H1 (cell line): ENCODE results near the gene DDX53. TPM values are rescaled to one million over a fixed set of nuclear protein-coding genes. Genes with fewer than 3 reads are reported as not detected.

Experiments used
- CTCF ChIA-PET: fragments of 300-600 bp; sonication (Branson Sonifier 250); formaldehyde crosslinking; loops from one replicate; lab custom pipeline; 2021; ENCODE audit not compliant: partially characterized antibody; lab: Charles Lee
- POLR2A ChIA-PET: fragments of 300-600 bp; sonication (Branson Sonifier 250); formaldehyde crosslinking; loops from one replicate; lab custom pipeline; 2021; ENCODE audit warnings: inconsistent platforms; ENCODE audit not compliant: partially characterized antibody; lab: Charles Lee
- DNase-seq, 2 experiments: peaks; one replicate each; pipeline versions ENCODE4 v3.0.0 to v3.0.0-alpha.2; 2010 to 2022; ENCODE audit warnings: low spot score in 2 of 2, low read depth in 1 of 2, mixed read lengths in 1 of 2
- FAIRE-seq: peaks from 2 replicates; lab custom pipeline; 2011; peaks lifted over from hg19 to GRCh38; lab: Jason Lieb, UNC
- H2AFZ ChIP-seq: 2 replicates; pipeline ENCODE4 v1.8.1; 2012; ENCODE audit warnings: low read length, inconsistent platforms
- H2AK5ac ChIP-seq: 2 replicates; pipeline ENCODE4 v1.6.1; 2013; ENCODE audit warnings: low read depth, low read length
- H2BK120ac ChIP-seq: replicated peaks from 2 replicates; pipeline ENCODE3; 2013; ENCODE audit warnings: low read depth, low read length, inconsistent platforms
- H2BK12ac ChIP-seq: 2 replicates; pipeline ENCODE4 v1.6.1; 2013; ENCODE audit warnings: low read depth, low read length
- H2BK15ac ChIP-seq: 2 replicates; pipeline ENCODE4 v1.6.1; 2013; ENCODE audit warnings: low read length
- H2BK20ac ChIP-seq: 2 replicates; pipeline ENCODE4 v1.6.1; 2013; ENCODE audit warnings: low read length
- H2BK5ac ChIP-seq: 2 replicates; pipeline ENCODE4 v1.6.1; 2013; ENCODE audit warnings: low read depth, low read length
- H3K14ac ChIP-seq: 2 replicates; pipeline ENCODE4 v1.6.1; 2013; ENCODE audit warnings: inconsistent platforms; ENCODE audit not compliant: insufficient read length
- H3K18ac ChIP-seq: 2 replicates; pipeline ENCODE4 v1.6.1; 2013; ENCODE audit warnings: low read length; ENCODE audit errors: extremely low read depth
- H3K23ac ChIP-seq: 2 replicates; pipeline ENCODE4 v1.6.1; 2013; ENCODE audit warnings: inconsistent platforms; ENCODE audit not compliant: insufficient read length
- H3K23me2 ChIP-seq: 2 replicates; pipeline ENCODE4 v1.6.1; 2013; ENCODE audit warnings: low read depth, low read length
- H3K27ac ChIP-seq: 2 replicates; pipeline ENCODE4 v1.6.1; 2011; ENCODE audit warnings: low read depth, low read length, inconsistent platforms
- H3K27me3 ChIP-seq, 4 experiments: replicated peaks in 1 of 4; 1 replicate in 1 of 4; 2 replicates in 3 of 4; pipeline versions ENCODE4 v1.6.1 to v1.8.1; 2011 to 2013; ENCODE audit warnings: low read length in 3 of 4, mild to moderate bottlenecking in 3 of 4, inconsistent platforms in 2 of 4, mixed read lengths in 2 of 4, moderate library complexity in 1 of 4; ENCODE audit not compliant: control insufficient read depth in 3 of 4, insufficient read depth in 3 of 4; ENCODE audit errors: extremely low read depth in 1 of 4
- H3K36me3 ChIP-seq, 4 experiments: 2 replicates each; pipeline versions ENCODE4 v1.6.1 to v1.8.1; 2011 to 2013; ENCODE audit warnings: mild to moderate bottlenecking in 4 of 4, low read length in 3 of 4, moderate library complexity in 2 of 4, control low read depth in 1 of 4, inconsistent platforms in 1 of 4; ENCODE audit not compliant: insufficient read depth in 4 of 4, control insufficient read depth in 2 of 4
- H3K4ac ChIP-seq: replicated peaks from 2 replicates; pipeline ENCODE3; 2013; ENCODE audit warnings: low read length, low read depth, mixed read lengths, inconsistent platforms; ENCODE audit not compliant: insufficient read length
- H3K4me1 ChIP-seq, 4 experiments: replicated peaks in 1 of 4; 1 replicate in 1 of 4; 2 replicates in 3 of 4; pipeline versions ENCODE4 v1.6.1 to v1.8.1; 2011 to 2013; ENCODE audit warnings: low read length in 3 of 4, inconsistent platforms in 2 of 4, mixed read lengths in 1 of 4; ENCODE audit not compliant: insufficient read depth in 4 of 4, control insufficient read depth in 3 of 4
- H3K4me2 ChIP-seq, 2 experiments: 2 replicates each; pipeline versions ENCODE4 v1.6.1 to v1.8.1; 2011 to 2013; ENCODE audit warnings: low read depth in 2 of 2, low read length in 2 of 2, control low read depth in 1 of 2, inconsistent platforms in 1 of 2, mild to moderate bottlenecking in 1 of 2; ENCODE audit not compliant: insufficient read depth in 1 of 2
- H3K4me3 ChIP-seq, 4 experiments: fragments of 200-600, 300-600 bp in 1 of 4; sonication (generic), shearing (Covaris generic), sonication (Bioruptor Twin) in 1 of 4; 2 replicates each; pipeline versions ENCODE4 v1.5.1 to v1.8.1; 2011 to 2016; ENCODE audit warnings: low read length in 4 of 4, low read depth in 3 of 4, control low read depth in 2 of 4, inconsistent platforms in 2 of 4, mild to moderate bottlenecking in 2 of 4, mixed read lengths in 1 of 4, moderate library complexity in 1 of 4; ENCODE audit not compliant: insufficient read depth in 2 of 4; ENCODE audit errors: extremely low read depth in 1 of 4
- H3K56ac ChIP-seq: replicated peaks from 2 replicates; pipeline ENCODE3; 2013; ENCODE audit warnings: low read depth, mild to moderate bottlenecking, mixed read lengths, low read length, inconsistent platforms; ENCODE audit not compliant: insufficient read length
- H3K79me1 ChIP-seq: 2 replicates; pipeline ENCODE4 v1.6.1; 2013; ENCODE audit warnings: low read depth, low read length, control low read depth
- H3K79me2 ChIP-seq, 2 experiments: 2 replicates each; pipeline versions ENCODE4 v1.6.1 to v1.8.1; 2012 to 2013; ENCODE audit warnings: low read length in 2 of 2, mild to moderate bottlenecking in 2 of 2, inconsistent platforms in 1 of 2; ENCODE audit not compliant: insufficient read depth in 2 of 2, control insufficient read depth in 1 of 2
- H3K9ac ChIP-seq, 4 experiments: replicated peaks in 1 of 4; 1 replicate in 1 of 4; 2 replicates in 3 of 4; pipeline versions ENCODE4 v1.6.1 to v1.8.1; 2011 to 2013; ENCODE audit warnings: low read depth in 3 of 4, low read length in 3 of 4, control low read depth in 2 of 4, mild to moderate bottlenecking in 2 of 4, moderate library complexity in 2 of 4, inconsistent platforms in 1 of 4; ENCODE audit errors: extremely low read depth in 1 of 4
- H3K9me3 ChIP-seq, 2 experiments: 2 replicates each; pipeline versions ENCODE4 v1.6.1 to v1.8.1; 2012 to 2013; ENCODE audit warnings: mild to moderate bottlenecking in 2 of 2, moderate library complexity in 2 of 2, control low read depth in 1 of 2, inconsistent platforms in 1 of 2, low read depth in 1 of 2, low read length in 1 of 2, mixed read lengths in 1 of 2; ENCODE audit not compliant: insufficient read depth in 2 of 2
- H4K20me1 ChIP-seq, 2 experiments: replicated peaks in 1 of 2; 2 replicates each; pipeline versions ENCODE3 to v1.8.1; 2011 to 2013; ENCODE audit warnings: inconsistent platforms in 2 of 2, low read length in 2 of 2, mild to moderate bottlenecking in 1 of 2; ENCODE audit not compliant: insufficient read depth in 2 of 2, control insufficient read depth in 1 of 2
- H4K5ac ChIP-seq: 2 replicates; pipeline ENCODE4 v1.6.1; 2013; ENCODE audit warnings: low read length, low read depth, mixed read lengths, inconsistent platforms; ENCODE audit not compliant: insufficient read length
- H4K8ac ChIP-seq: 2 replicates; pipeline ENCODE4 v1.8.0; 2013; ENCODE audit warnings: mild to moderate bottlenecking, moderate library complexity, low read length, inconsistent platforms; ENCODE audit not compliant: insufficient read depth; ENCODE audit errors: extremely low read depth
- H4K91ac ChIP-seq: replicated peaks from 2 replicates; pipeline ENCODE3; 2013; ENCODE audit warnings: low read length, mixed read lengths, inconsistent platforms; ENCODE audit not compliant: insufficient read length
- ASH2L ChIP-seq: fragments of 200-600, 300-600 bp; sonication (generic); IDR thresholded peaks from one replicate; pipeline ENCODE4 v1.7.1; 2017; ENCODE audit warnings: low read length
- BRCA1 ChIP-seq: IDR thresholded peaks from 2 replicates; pipeline ENCODE4 v1.6.1; 2012; ENCODE audit warnings: low read depth, low read length, improper control_type of control experiment
- CREB1 ChIP-seq: IDR thresholded peaks from 2 replicates; pipeline ENCODE4 v1.6.1; 2012; ENCODE audit warnings: inconsistent platforms
- GABPA ChIP-seq: IDR thresholded peaks from 2 replicates; pipeline ENCODE4 v1.6.1; 2011; ENCODE audit warnings: mild to moderate bottlenecking, low read length, moderate library complexity, borderline replicate concordance; ENCODE audit not compliant: insufficient read depth
- NANOG ChIP-seq: IDR thresholded peaks from 2 replicates; pipeline ENCODE4 v1.6.1; 2011; ENCODE audit warnings: low read length, low read depth, mild to moderate bottlenecking, inconsistent platforms; ENCODE audit not compliant: insufficient read depth, poor library complexity, severe bottlenecking
- NRF1 ChIP-seq: IDR thresholded peaks from 2 replicates; pipeline ENCODE4 v1.6.1; 2011; ENCODE audit warnings: mild to moderate bottlenecking, low read depth, low read length, improper control_type of control experiment
- PHF8 ChIP-seq: fragments of 200-600 bp; sonication (generic); conservative IDR thresholded peaks from 2 replicates; pipeline ENCODE4 v1.7.1; 2012; ENCODE audit warnings: low read depth, mild to moderate bottlenecking, inconsistent platforms, low read length, moderate library complexity
- POLR2A ChIP-seq, 2 experiments: IDR thresholded peaks; 1 replicate in 1 of 2; 2 replicates in 1 of 2; pipeline ENCODE4 v1.6.1; 2011; ENCODE audit warnings: low read depth in 2 of 2, low read length in 2 of 2, mild to moderate bottlenecking in 2 of 2; ENCODE audit errors: control extremely low read depth in 1 of 2
- POU5F1 ChIP-seq: IDR thresholded peaks from 2 replicates; pipeline ENCODE4 v1.6.1; 2011; ENCODE audit warnings: low read depth, mild to moderate bottlenecking, low read length, moderate library complexity
- RFX5 ChIP-seq: IDR thresholded peaks from 2 replicates; pipeline ENCODE4 v1.6.1; 2011; ENCODE audit warnings: low read depth, low read length, improper control_type of control experiment, borderline replicate concordance
- SIN3A ChIP-seq, 2 experiments: IDR thresholded peaks in 1 of 2; conservative IDR thresholded peaks in 1 of 2; 2 replicates each; pipeline ENCODE4 v1.6.1; 2011 to 2012; ENCODE audit warnings: low read length in 2 of 2, improper control_type of control experiment in 1 of 2, low read depth in 1 of 2, mild to moderate bottlenecking in 1 of 2
- SUZ12 ChIP-seq: fragments of 200-600 bp; sonication (generic); IDR thresholded peaks from 2 replicates; pipeline ENCODE4 v1.6.1; 2012; ENCODE audit warnings: mild to moderate bottlenecking, inconsistent platforms, low read length, moderate library complexity, mixed read lengths
- TAF1 ChIP-seq: IDR thresholded peaks from 2 replicates; pipeline ENCODE4 v1.6.1; 2011; ENCODE audit warnings: mild to moderate bottlenecking, low read depth, low read length
- ZNF274 ChIP-seq: IDR thresholded peaks from 2 replicates; pipeline ENCODE4 v1.7.0; 2012; ENCODE audit warnings: low read length, borderline replicate concordance; ENCODE audit errors: extremely low read depth
- WGBS, 2 experiments: shearing (Covaris generic) in 1 of 2; methylation state at CpG; one replicate each; pipeline versions ENCODE4 v1.1.6 to v1.1.7; 2013 to 2015; ENCODE audit warnings: low lambda C conversion rate in 2 of 2, mixed read lengths in 2 of 2, inconsistent platforms in 1 of 2, low coverage in 1 of 2, missing lambda C conversion rate in 1 of 2; ENCODE audit not compliant: insufficient replicate concordance in 2 of 2, insufficient coverage in 1 of 2, insufficient read length in 1 of 2; ENCODE audit errors: extremely low coverage in 1 of 2, missing lambda C conversion rate in 1 of 2; 5-methylcytosine and 5-hydroxymethylcytosine counted together
- polyA plus RNA-seq, 7 experiments: library from polyadenylated mRNA; depleted of rRNA in 3 of 7; stranded (reverse) in 5 of 7; unstranded in 2 of 7; fragments of >200 nt in 5 of 7; fragments of 200-250 nt in 2 of 7; gene quantifications; 1 replicate in 5 of 7; 2 replicates in 1 of 7; 4 replicates in 1 of 7; pipeline versions ENCODE4 v1.2.1 to v1.2.3, GENCODE V29; 2011 to 2013; ENCODE audit warnings: missing spikeins in 2 of 7, mixed read lengths in 2 of 7
- total RNA-seq: library from RNA; stranded (reverse); fragmentation: NEBNext Ultra II Directional; extraction: Animal tissue kit (Norgen Biotek cat#: 25700); gene quantifications from 2 replicates; pipeline ENCODE4 v1.2.1, GENCODE V29; 2021

The DDX53 gene
- total and polyA plus RNA-seq, 2 of the 8 experiments (the other 6 are each of a cell fraction or from before 2014, with no cell fraction given): not detected

DNA sequence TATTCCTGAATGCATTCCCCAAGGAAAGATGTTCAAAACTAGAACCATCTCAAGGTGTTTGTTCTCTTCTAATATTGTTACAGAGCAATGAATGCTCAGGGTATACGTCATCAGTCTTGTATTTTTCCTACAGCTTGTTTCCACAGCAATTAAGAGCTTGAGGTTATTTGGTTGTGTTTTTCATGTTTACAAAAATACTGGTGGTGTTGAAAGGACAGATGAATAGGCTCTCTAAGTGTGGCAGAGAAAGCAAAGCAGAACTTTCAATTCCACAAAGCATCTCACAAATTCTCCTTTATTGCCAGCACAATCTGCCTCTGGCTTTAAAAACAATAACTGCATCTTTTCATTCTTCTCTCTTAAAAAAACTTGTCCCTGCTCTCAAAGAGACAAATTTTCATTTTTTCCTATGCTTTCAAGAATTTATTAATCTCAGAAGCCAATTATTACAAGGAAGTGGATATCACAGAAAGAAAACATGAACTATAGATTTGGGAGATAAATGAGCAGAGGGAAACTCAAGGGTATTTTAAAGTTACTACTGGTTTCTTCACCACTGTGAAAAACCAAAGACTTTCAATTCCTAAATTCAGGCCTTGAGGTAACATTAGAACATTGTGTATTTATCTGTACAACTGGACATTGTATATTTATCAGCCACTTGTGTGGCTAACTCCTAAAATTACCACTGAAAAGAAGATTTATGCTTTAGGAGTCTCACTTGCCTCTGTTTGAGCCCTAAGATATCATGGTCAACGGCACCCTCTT lies 49.2 kb downstream of the DDX53 start:
- no peak overlapping the region for H3K23ac ChIP-seq
- CTCF ChIA-PET: interaction anchor here (0.6 kb wide), 2 partner anchors 237 to 240 kb away, joined by 3 read pairs; no protein-coding TSS in a partner anchor
- no peak for FAIRE-seq
- no peak for TF ChIP-seq POLR2A (IDR thresholded peaks at IDR 0.05; ENCODE audit: control extremely low read depth in 1 of 2, low read depth in 2 of 2, low read length in 2 of 2)
- no peak for TF ChIP-seq SIN3A (conservative IDR thresholded peaks at IDR 0.05 in 1 of 2, IDR thresholded peaks at IDR 0.05 in 1 of 2; ENCODE audit: low read depth in 1 of 2, low read length in 2 of 2)
- TF ChIP-seq ZNF274: no peak
- no peak for TF ChIP-seq SUZ12
- no peak for TF ChIP-seq GABPA
- TF ChIP-seq CREB1: no peak
- TF ChIP-seq NRF1: no peak
- no peak for TF ChIP-seq RFX5
- TF ChIP-seq TAF1: no peak
- TF ChIP-seq POU5F1: no peak
- TF ChIP-seq PHF8: no peak
- no peak for TF ChIP-seq BRCA1
- no peak for TF ChIP-seq NANOG
- no peak for TF ChIP-seq ASH2L

More for the DNA sequence above, 49.2 kb downstream of the DDX53 start:
- POLR2A ChIA-PET: no interaction called here
- no peak overlapping the region for H2BK12ac ChIP-seq
- DNase-seq: no peak
- no peak overlapping the region for H3K27ac ChIP-seq
- H3K79me1 ChIP-seq: no peaks in the 10 kb centered on the region
- no peaks in the 10 kb centered on the region for H3K23me2 ChIP-seq
- no peaks in the 10 kb centered on the region for H3K27me3 ChIP-seq
- no peak overlapping the region for H2BK5ac ChIP-seq
- H3K4ac ChIP-seq: no peak overlapping the region
- H3K79me2 ChIP-seq: no peaks in the 10 kb centered on the region
- H3K56ac ChIP-seq: no peak overlapping the region
- H2BK120ac ChIP-seq: no peak overlapping the region
- 100% methylated on average over 2 of the region's 2 CpGs; no CpG with 5 or more reads in 1 of the 2 experiments for whole genome bisulfite sequencing, 2 experiments
- H4K20me1 ChIP-seq: no peaks in the 10 kb centered on the region
- H4K8ac ChIP-seq: no peak overlapping the region
- no peak overlapping the region for H3K9ac ChIP-seq
- H3K4me2 ChIP-seq: no peak overlapping the region
- no peak overlapping the region for H3K18ac ChIP-seq
- H4K5ac ChIP-seq: no peak overlapping the region
- H3K4me1 ChIP-seq: no peaks in the 10 kb centered on the region
- H2BK15ac ChIP-seq: no peak overlapping the region
- no peak overlapping the region for H2BK20ac ChIP-seq
- H3K4me3 ChIP-seq: no peak overlapping the region
- H4K91ac ChIP-seq: no peak overlapping the region
- H2AK5ac ChIP-seq: no peak overlapping the region
- H3K14ac ChIP-seq: no peak overlapping the region
- no peaks in the 10 kb centered on the region for H3K36me3 ChIP-seq
- no peaks in the 10 kb centered on the region for H3K9me3 ChIP-seq
- no peak overlapping the region for H2AFZ ChIP-seq
